Right forelimb (tissue), 1 donor: ENCODE results near the gene EIF2S1.
A peak's percentile ranks its signal among the peaks of the same experiment; 100 is the strongest.
"Not testable (repeated sequence)": the region's sequence is repeated elsewhere in the genome, so short reads cannot be mapped to it uniquely, and the experiment has no call there.

ENCODE experiments used
- DNase-seq: peaks from one replicate; pipeline ENCODE4 v3.0.0-alpha.2; 2018

Gene EIF2S1

GRCh38 chr14:67413806-67414769, 54.0 kb downstream of the EIF2S1 start:
- DNase-seq, result no peak

DNA sequence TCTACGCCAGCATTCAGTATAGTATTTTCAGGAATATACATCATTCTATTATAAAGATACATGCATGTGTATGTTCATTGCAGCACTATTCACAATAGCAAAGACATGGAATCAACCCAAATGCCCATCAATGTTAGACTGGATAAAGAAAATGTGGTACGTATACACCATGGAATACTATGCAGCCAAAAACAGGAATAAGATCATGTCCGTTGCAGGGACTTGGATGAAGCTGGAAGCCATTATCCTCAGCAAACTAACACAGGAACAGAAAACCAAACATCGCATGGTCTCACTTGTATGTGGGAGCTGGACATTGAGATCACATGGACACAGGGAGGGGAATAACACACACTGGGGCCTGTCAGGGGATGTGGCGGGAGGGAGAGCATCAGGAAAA, 55.5 kb downstream of the EIF2S1 start:
- DNase-seq, result not testable (repeated sequence)

GRCh38 chr14:67416085-67416484, 56.0 kb downstream of the EIF2S1 start:
- no peak for DNase-seq

- DNase-seq, result no peak
Observed at GRCh38 chr14:67416810-67417209, 56.7 kb downstream of the EIF2S1 start.

DNA sequence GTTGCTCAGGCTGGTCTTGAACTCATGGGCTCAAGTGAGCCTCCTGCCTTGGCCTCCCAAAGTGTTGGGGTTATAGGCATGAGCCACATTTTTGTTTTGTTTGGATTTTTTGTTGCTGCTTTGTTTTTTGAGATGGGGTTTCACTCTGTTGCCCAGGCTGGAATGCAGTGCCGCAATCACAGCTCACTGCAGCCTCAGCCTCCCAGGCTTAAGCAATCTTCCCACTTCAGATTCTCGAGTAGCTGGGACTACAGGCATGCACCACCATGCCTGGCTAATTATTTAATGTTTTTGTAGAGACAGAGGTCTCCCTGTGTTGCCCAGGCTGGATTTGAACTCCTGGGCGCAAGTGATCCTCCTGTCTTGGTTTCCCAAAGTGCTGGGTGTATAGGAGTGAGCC, 57.5 kb downstream of the EIF2S1 start:
- DNase-seq, result no peak

DNA sequence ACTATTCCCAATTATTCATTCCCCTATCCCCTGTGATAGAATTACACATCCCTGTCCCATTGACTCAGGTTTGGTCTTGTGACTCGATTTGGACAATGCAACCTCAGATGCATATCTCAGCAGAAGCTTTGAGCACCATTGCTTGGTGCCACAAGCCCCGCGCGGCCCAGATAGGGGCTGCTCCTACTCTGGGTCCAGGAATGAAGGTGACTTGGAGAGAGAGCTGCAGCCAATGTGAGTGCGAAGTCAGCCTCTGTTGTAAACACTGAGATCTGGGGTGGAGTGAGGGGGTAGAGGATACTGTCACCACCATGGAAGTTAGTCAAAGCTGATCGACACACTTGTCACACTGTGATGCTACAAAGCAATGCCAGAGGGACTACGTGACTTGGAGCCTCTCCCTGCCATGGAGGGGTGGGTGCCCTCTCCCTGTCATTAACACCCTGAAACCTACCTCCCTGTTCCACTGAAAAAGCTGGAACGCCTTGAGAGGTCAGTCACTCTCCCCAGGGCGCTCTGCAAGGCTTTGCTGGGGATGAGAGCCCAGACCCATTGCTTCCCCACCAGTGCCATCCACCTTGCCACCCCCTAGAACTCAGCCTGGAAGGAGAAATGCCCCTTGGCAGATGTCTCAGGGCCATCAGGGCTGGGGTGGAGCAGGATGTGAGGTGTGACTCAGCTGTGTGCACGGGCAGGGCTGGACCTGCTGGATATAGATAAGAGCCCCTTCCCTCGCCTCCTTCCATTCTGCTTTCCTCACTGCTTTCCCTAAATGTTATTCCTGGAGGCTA, 58.5 kb downstream of the EIF2S1 start:
- no peak for DNase-seq

GRCh38 chr14:67420102-67420739, 60.1 kb downstream of the EIF2S1 start:
- DNase-seq, result no peak

- no peak for DNase-seq
Observed at GRCh38 chr14:67421356-67422224, 61.5 kb downstream of the EIF2S1 start.

DNA sequence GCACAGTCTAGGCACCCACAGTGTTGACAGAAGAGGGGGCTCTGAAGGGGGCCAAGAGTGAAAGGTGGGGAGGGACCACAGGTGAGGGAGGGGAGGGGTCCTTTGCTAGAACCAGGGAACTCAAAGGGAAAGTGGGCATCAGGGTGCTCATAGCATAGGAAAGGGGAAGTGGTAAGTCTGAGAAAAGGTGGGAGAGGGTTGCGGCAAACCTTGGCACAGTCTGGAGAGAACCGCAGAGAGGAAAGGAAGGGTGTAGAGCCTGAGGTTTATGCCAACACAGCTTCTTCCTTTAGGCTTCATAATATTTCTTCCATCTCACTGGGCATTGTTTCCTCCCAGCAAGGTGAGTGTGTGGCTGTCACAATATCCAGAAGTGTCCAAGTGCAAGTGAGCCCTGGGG, 63.3 kb downstream of the EIF2S1 start:
- DNase-seq, result no peak

- DNase-seq, result no peak
Observed at GRCh38 chr14:67424539-67424938, 64.4 kb downstream of the EIF2S1 start.

- DNase-seq, result no peak
Observed at GRCh38 chr14:67425608-67426007, 65.5 kb downstream of the EIF2S1 start.

DNA sequence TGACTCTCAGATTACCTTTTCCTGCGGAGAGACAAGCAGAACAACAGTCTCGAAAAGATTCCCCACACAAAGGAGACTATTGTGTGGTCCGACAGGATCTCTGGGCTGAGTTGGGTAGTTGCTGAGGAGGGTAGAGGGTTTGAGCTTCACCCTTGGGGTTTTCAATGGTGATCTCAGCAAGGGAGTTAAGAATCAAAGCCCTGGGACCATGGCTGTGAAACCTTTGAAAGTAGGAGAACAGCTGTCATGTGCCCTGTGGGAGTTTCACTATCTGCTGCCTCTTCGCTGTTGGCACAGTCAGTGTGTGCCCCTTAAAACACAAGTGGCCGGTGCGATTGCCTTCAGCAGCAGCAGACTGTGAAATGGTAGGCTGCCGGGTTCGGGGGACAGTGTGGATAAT, 66.0 kb downstream of the EIF2S1 start:
- DNase-seq, result no peak

GRCh38 chr14:67426983-67427606, 67.0 kb downstream of the EIF2S1 start:
- peak; percentile 81 for DNase-seq

DNA sequence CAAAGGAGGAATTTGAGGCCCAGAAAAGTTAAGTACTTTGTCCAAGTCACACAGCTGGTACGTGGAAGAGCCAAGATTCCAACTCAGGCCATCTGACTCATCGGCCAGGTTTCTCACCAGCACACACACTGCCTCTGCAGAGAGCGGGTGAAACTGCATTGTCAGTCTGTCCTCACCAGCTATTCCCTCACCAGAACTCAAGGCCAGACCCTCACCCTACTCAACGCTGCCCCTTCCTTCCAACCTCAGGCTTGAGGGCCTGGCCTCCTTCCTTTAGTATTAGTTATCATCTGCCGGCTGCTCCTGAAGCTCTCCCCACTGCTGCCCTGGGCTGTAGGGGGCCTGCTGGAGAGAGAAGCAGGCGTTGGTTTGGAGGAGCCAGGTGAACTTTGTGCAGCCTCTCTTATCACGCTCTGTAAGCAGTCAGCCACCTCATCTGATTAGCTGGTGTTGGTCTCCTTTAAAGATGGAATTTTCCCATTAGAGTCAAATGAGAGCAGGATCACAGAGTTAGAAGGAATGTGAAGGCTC, 68.4 kb downstream of the EIF2S1 start:
- DNase-seq, result no peak

DNA sequence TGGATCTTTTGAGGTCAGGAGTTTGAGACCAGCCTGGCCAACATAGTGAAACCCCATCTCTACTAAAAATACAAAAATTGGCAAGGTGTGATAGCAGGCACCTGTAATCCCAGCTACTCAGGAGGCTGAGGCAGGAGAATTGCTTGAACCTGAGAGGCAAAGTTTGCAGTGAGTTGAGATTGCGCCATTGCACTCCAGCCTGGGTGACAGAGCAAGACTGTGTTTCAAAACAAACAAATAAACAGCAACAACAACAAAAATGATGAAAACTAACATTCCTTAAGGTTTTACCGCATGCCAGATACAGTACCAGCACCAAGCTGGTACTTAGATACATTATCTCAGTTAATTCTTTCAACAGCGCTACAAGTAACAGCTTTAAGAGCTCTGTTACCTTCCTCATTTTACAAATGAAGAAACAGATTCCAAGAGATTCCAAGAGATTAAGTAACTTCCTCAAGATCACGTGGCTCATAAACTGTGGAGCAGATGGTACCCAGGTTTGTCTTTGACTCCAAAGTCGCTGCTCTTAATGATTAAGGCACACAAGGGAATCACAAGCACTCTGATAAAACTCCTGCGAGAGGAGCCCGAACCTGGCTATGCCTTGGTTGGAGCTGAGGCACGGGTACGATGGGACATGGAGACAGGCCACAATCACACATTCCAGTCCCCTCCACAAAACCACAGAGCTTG, 69.5 kb downstream of the EIF2S1 start:
- DNase-seq, result no peak

GRCh38 chr14:67432050-67432564, 72.0 kb downstream of the EIF2S1 start:
- no peak for DNase-seq

- no peak for DNase-seq
Observed at GRCh38 chr14:67435603-67436002, 75.5 kb downstream of the EIF2S1 start.
